HG03439 (cell line): ENCODE measurements around the gene MCM3AP.
"Not testable (repeated sequence)": the region's sequence is repeated elsewhere in the genome, so short reads cannot be mapped to it uniquely, and the experiment has no call there.

ENCODE experiments used
- ATAC-seq: cut with Tn5 transposase; IDR thresholded peaks from one replicate; pipeline ENCODE4 v1.9.1; 2021; ENCODE audit warnings: mild to moderate bottlenecking, moderate library complexity; ENCODE audit not compliant: unreplicated experiment

The MCM3AP gene

DNA sequence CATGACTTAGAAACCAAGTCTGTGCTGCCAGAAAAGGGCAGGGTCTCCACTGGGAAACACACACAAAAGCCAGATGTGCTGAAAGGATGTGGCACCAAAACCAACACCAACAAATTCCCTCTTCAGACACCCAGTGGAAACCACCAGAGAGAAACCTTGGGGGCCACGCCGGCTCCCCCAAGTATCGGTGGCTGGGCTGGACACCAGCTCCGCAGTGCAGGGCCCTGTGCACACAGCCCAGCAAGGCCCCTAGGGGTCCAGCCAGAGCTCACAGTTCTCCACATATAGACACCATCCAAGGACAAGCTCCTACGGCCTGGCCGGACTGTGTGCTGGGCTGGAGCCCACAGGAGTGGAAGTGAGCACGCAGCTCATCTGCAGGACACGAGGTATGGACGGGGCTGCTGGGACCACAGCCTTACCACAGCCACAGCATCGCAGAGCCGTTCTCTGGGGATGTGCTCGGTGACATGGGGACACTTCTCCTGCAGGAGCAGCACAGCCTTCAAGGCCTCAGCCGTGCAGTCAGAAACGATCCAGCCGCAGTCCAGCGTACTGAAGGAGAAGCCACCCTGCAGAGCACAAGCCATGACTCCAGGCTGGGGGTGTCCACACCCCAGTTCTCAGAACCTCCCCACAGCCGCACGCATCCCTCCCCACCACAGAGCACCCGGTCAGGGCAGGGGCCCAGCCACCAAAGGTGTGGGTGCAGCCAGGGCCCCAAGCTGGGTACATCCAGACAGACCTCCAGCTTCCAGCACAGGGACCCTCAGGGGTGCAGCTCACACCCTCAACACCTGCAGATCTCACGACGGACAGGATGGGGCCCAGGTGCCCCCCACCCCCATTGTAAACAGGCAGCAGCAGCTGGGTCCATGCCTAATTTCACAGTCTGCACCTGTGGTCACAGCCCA is 78.1 kb downstream of the MCM3AP start:
- no peak for ATAC-seq

DNA sequence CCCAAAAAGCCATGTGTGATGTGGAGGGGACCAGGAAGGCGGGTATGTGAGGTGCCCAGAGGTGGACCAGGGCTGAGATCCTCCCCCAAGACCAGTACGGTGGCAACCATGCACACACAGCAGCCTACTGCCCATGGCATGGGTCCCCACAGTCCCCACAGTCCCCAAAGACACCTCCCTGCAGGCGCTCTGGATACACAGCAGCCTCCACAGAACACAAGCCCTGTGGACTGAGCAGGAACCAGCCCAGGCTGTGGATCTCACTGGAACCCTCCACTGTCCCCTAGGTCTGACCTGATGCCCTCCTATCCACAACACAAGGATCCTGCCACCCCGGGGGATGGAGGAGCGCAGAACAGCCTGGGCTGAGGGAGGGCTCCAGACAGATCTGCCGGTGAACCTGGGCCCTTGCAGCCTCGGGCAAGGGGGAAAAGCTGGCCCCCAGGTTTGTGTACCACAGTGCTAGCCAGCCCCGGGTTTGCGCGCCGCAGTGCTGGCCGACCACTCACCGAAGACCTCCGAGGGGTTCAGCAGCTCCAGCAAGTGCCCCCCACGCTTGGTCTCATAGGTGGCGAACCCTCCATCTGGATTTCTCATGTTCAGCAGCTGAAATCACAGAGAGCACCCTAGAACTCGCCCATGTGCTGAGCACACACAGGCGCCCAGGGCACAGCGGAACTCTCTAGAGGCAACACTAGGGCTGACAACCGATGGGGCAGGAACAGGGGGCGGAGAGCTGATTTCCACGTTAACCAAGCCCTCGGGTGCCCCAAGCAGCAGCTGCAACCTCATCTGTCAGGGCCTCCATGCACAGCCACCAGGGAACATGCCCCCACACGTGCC is 79.0 kb downstream of the MCM3AP start:
- ATAC-seq, result no peak

GRCh38 chr21:46205766-46206162 is 79.6 kb downstream of the MCM3AP start:
- ATAC-seq, result no peak

DNA sequence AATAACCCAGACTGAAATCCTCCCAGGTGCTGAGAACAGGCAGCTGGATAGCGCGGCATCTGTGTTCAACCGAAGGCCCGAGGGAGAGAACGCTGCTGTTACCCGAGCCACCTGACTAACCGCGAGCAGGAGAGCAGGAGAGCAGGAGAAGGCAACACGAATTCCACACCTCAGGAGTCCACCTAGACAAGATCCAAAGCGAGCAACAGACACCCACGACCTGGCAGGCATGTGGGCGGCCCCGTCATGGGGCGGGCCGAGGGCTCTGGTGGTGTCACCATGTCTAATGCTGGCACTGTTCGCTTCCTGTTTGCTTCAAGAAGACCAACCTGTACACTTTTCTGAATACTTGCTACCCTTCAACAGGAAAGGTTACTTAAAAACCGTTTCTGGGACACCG is 80.2 kb downstream of the MCM3AP start:
- no peak for ATAC-seq

GRCh38 chr21:46203203-46203600 is 82.2 kb downstream of the MCM3AP start:
- no peak for ATAC-seq

- ATAC-seq, result no peak
Measured at GRCh38 chr21:46202592-46203202, 82.7 kb downstream of the MCM3AP start.

DNA sequence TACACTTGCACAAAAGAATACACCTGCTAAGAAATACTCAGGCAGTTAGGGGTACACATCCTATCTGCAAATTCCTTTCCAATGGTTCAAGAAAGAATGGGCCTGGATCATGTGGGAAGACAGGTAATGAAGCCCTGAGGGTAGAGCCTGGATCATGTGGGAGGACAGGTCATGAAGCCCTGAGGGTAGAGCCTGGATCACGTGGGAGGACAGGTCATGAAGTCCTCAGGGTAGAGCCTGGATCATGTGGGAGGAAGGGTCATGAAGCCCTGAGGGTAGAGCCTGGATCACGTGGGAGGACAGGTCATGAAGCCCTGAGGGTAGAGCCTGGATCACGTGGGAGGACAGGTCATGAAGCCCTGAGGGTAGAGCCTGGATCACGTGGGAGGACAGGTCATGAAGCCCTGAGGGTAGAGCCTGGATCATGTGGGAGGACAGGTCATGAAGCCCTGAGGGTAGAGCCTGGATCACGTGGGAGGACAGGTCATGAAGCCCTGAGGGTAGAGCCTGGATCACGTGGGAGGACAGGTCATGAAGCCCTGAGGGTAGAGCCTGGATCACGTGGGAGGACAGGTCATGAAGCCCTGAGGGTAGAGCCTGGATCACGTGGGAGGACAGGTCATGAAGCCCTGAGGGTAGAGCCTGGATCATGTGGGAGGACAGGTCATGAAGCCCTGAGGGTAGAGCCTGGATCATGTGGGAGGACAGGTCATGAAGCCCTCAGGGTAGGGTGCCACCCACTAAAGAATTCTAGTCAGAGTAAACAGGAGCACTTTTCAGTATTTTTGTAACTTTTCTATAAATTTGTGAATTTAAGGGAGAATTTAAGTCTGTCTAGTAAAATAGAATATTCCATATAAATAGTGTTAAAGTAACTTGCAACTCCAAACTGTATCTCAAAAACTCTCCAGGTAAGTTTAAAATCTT is 84.3 kb downstream of the MCM3AP start:
- not testable (repeated sequence) for ATAC-seq

- no peak for ATAC-seq
Measured at GRCh38 chr21:46199436-46200373, 85.7 kb downstream of the MCM3AP start.

DNA sequence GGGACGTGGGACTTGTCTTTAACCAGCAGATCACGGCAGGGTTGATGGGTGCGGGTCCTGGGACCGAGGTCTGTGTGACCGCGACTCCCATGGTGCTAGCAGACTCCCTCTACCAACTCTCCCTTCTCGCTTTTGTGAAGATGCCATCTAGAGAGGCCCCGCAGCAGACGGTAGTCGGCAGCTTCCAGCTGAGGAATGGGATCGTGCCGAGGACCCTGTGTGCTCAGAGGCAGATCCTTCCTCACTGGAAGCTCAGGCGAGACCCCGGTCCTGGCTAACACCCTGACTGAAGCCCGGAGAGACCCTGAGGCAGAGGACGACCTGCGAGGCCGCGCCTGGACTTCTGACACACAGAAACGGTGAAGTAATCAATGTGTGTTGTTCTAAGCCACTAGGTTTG is 88.7 kb downstream of the MCM3AP start:
- ATAC-seq, result no peak

- ATAC-seq, result no peak
Measured at GRCh38 chr21:46195595-46196195, 89.7 kb downstream of the MCM3AP start.

DNA sequence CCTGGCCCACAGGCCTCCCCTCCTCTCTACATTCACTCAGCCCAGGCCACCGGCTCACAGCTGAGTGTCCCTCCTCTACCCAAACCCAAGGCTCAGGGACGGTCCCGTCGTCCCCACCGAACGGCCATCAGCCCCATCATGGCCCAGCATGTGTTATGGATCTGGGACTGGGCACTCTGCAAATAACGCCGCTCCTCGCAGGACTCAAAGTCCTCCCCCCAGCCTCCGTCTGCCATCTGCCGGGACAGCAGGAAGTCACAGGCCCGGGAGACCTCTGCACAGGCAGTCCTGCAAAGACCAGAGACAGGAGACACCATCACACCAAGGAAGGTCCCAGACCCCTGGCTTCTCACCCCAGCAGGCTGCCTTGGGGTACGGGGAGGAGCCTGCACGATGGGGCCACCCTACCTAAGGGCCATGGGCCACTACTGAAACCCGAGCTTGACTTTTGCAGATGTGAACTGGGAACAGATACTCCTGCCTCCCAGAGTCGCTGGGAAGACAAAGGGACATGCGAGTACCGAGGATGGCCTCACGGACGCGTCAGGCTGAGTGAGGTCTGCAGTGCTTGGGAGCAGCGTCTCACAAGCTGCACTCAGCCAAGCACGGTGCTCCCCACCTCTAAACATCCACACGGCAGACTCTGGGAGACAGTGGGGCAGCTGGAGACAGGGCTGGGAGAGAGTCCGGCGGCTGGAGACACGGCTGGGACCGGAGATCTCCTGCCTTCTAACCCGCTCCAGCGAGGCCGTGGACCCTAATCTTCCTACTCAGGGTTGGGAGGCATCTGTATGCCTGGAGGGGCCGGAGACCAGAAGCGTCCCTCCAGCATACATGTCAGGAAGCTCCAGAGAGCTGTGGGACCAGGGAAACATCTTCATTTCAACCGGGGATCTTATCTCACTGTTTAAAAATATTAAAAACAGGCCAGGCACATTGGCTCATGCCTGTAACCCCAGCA is 90.8 kb downstream of the MCM3AP start:
- ATAC-seq, result no peak

DNA sequence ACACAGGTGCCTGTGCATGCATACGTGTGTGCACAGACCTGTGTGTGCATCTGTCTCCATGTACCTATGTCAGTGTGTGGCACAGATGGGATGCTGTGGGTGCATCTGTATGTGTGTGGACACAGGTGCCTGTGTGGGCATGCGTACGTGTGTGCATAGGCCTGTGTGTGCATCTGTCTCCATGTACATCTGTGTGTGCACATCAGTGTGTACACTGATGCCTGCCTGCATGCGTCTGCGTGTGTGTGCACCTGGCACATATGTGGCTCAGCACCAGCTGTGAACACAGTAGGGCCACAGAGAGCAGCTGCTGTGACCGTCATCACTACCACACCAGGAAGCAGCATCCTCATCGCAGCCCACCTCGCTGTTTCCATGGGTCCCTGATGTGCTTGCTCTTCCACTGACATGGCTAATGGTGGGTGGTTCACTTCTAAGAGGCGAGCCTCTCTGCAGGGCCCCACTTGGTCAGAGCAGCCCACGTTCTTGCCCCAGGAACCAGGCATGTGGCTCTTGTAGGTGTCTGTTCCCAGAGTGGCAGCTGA is 91.5 kb downstream of the MCM3AP start:
- no peak for ATAC-seq

DNA sequence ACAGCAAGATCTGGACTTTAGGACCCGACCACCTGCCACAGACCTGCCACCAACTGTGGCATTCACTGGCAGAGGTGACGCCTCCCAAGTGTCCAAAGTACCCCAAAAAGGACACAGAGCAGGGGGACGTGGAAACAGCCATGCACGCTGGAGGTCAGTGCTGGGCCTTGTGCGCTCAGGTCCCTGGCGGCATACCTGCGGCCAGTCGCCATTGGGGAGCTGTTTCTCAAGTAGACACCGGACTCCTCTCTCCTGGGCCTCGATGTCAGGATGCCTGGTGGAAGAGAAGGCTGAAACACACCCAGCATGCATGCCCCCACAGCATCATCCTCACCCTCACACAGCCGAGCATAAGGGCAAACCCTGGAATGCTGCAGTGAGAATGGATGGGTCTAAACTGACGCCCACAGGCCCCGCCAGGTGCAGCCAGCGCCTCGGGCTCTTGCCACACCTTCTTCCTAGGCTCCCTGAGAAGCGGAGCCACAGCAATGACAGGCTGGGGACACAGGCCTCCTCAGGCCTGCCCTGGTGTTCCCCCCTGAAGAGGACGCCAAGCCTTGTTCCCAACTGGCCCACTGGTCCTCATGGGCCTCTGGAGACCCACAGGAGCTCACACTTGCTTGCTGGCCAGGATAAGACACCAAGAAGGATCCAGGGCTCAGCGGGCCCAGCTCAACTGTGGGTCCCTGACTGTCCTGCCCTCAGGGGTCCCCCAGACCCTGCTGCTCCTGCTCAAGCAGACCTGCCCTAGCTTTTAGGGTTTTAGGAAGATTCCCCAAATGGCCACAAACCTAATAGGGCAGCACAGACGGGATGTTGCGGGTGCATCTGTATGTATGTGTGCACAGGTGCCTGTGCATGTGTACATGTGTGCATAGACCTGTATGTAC is 93.5 kb downstream of the MCM3AP start:
- ATAC-seq, result no peak

- ATAC-seq, result no peak
Measured at GRCh38 chr21:46191257-46191685, 94.1 kb downstream of the MCM3AP start.

DNA sequence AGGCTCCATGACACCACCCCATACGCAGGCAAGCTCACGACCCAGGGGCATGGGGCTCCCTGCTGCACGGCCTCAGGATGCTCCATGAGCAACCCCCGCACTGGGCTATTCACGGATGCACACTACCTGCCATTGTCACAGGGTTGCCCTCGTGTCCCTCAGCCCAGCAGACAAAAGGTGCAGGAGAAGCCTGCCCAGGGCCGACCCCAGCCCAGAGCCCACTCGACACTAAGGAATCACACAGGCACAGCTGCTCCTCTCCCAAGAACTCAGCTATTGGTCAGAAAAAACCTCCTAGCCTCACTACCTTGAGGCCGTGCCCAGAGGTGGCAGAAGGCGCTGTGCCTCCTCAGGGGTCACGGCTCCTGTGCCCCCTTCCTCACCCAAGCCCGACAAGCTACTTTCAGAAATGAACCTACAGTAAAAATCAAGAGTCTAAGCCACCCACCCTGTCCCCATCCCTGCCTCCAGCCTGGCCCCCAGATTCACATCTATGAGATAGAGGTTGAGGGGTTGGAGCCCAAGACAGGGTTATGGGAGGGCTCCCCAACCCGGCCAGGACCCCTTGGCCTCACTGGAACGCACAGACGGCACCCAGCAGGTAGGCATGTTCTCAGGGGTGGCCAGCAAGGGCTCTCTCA is 94.8 kb downstream of the MCM3AP start:
- ATAC-seq, result no peak

- ATAC-seq, result no peak
Measured at GRCh38 chr21:46189959-46190490, 95.4 kb downstream of the MCM3AP start.
